Fibroblast of villous mesenchyme (primary cell): ENCODE data around the gene LIPA. TPM values are rescaled to one million over a fixed set of nuclear protein-coding genes. Genes with fewer than 3 reads are reported as not detected.
"Not testable (repeated sequence)": the region's sequence is repeated elsewhere in the genome, so short reads cannot be mapped to it uniquely, and the experiment has no call there.

Experiments
- DNase-seq: peaks from one replicate; pipeline ENCODE4 v3.0.0-alpha.2; 2010; ENCODE audit warnings: low read depth
- H3K4me3 ChIP-seq: 2 replicates; pipeline ENCODE4 v1.5.1; 2011; ENCODE audit warnings: low read depth, mild to moderate bottlenecking, low read length
- CTCF ChIP-seq: IDR thresholded peaks from 2 replicates; pipeline ENCODE4 v1.5.1; 2012; ENCODE audit warnings: low read depth, mild to moderate bottlenecking, low read length; ENCODE audit not compliant: insufficient read depth
- total RNA-seq: library from RNA; depleted of rRNA; stranded (reverse); fragments of >200 nt; gene quantifications from 2 replicates; pipeline ENCODE4 v1.2.3, GENCODE V29; 2012

LIPA gene
- total RNA-seq, 1 donor, result 232 TPM

GRCh38 chr10:89294721-89295239 lies 43.2 kb upstream of the LIPA start:
- no peak overlapping the region for H3K4me3 ChIP-seq
- no peak for TF ChIP-seq CTCF
- DNase-seq, result no peak

GRCh38 chr10:89285303-89285702 lies 33.7 kb upstream of the LIPA start:
- H3K4me3 ChIP-seq, DNase-seq: not testable (repeated sequence)

GRCh38 chr10:89284711-89285110 lies 33.1 kb upstream of the LIPA start:
- not testable (repeated sequence) for DNase-seq, H3K4me3 ChIP-seq

GRCh38 chr10:89283936-89284475 lies 32.4 kb upstream of the LIPA start:
- H3K4me3 ChIP-seq, result peak overlapping the region; percentile 15
- peak; percentile 92 for DNase-seq
- TF ChIP-seq CTCF, result no peak

- no peak overlapping the region for H3K4me3 ChIP-seq
- DNase-seq, result peak; percentile 38
- no peak for TF ChIP-seq CTCF
Measured at GRCh38 chr10:89283025-89283935, 31.7 kb upstream of the LIPA start.

GRCh38 chr10:89281606-89282395 lies 30.2 kb upstream of the LIPA start:
- no peak for DNase-seq
- TF ChIP-seq CTCF, result no peak
- no peak overlapping the region for H3K4me3 ChIP-seq

- DNase-seq, result peak; percentile 46
- TF ChIP-seq CTCF, result no peak
- H3K4me3 ChIP-seq, result no peak overlapping the region
Measured at GRCh38 chr10:89280508-89280907, 28.9 kb upstream of the LIPA start.
